ENCODE measurements around the gene AFF3. TPM values are rescaled to one million over a fixed set of nuclear protein-coding genes. Genes with fewer than 3 reads are reported as not detected.
"Not testable (repeated sequence)": the region's sequence is repeated elsewhere in the genome, so short reads cannot be mapped to it uniquely, and the experiment has no call there.

The AFF3 gene
- total and polyA plus RNA-seq, 10 donors = 6.0 to 92.2 (median 64.0) TPM

DNA sequence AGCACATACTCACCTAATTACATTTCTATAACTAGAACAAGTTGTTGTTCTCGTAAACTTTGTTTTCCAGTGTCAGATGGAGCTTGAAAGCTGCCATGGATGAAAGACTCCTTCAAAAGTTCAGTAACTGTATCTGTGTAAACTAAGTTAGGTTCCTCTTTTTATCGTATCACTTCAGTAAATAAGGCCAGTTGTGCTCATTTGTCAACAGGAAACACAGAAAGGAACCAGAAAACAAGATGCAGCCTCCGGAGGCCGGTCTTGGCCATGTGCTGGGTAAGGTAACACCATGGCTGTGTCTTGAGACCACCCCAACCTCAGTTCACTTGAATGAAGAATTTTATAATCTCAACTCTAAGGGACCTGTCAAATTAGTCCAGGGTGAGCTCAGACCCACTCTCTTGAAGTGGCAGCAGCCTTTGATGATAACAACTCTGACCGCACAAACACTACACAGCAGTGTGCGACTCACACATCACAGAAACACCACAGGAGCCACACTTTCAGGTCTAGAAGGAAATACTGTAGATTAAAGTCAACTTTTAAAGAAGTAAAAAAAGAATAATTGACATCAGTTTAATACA lies 213.8 kb downstream of the AFF3 start:
- H3K4me1 ChIP-seq = peaks cover 0 to 28% (median 0%) of the 10 kb centered on the region in 6 donors
- no peaks in the 10 kb centered on the region for H3K27me3 ChIP-seq (replicated peaks in 1 of 7)
- no peak for DNase-seq
- H3K9me3 ChIP-seq = peaks cover 0 to 1% (median 0%) of the 10 kb centered on the region in 8 donors
- H3K27ac ChIP-seq = peak overlapping the region in 4 of 8 donors; percentile 15 to 48 (median 38)
- H3K4me3 ChIP-seq = no peak overlapping the region
- H3K36me3 ChIP-seq = peaks cover 0 to 10% (median 0%) of the 10 kb centered on the region in 6 donors
- TF ChIP-seq POLR2AphosphoS5 (IDR thresholded peaks at IDR 0.05) (no peak), POLR2A (IDR thresholded peaks at IDR 0.05) (no peak)
- TF ChIP-seq, protein P1, sequence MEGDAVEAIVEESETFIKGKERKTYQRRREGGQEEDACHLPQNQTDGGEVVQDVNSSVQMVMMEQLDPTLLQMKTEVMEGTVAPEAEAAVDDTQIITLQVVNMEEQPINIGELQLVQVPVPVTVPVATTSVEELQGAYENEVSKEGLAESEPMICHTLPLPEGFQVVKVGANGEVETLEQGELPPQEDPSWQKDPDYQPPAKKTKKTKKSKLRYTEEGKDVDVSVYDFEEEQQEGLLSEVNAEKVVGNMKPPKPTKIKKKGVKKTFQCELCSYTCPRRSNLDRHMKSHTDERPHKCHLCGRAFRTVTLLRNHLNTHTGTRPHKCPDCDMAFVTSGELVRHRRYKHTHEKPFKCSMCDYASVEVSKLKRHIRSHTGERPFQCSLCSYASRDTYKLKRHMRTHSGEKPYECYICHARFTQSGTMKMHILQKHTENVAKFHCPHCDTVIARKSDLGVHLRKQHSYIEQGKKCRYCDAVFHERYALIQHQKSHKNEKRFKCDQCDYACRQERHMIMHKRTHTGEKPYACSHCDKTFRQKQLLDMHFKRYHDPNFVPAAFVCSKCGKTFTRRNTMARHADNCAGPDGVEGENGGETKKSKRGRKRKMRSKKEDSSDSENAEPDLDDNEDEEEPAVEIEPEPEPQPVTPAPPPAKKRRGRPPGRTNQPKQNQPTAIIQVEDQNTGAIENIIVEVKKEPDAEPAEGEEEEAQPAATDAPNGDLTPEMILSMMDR (IDR thresholded peaks at IDR 0.05 in 8 of 11, conservative IDR thresholded peaks at IDR 0.05 in 3 of 11) = no peak
- WGBS, 5 donors = 52 to 71% (median 58%) methylated on average over 6 of the region's 6 CpGs
- intact Hi-C loops (cut with DNase I; ENCODE audit: low total_unique reads) = no loop called here

DNA sequence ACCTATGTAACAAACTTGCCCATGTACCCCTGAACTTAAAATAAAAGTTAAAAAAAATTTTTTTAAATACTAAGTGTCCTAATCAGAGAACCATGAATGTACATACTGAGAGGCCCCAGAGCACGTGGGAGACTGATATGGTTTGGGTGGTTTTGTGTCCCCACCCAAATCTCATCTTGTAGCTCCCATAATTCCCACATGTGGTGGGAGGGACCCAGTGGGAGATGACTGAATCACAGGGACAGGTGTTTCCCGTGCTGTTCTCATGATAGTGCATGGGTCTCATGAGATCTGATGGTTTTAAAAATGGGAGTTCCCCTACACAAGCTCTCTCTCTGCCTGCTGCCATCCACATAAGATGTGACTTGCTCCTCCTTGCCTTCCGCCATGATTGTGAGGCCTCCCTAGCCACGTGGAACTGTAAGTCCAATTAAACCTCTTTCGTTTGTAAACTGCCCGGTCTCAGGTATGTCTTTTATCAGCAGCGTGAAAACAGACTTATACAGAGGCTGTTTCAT lies 214.6 kb downstream of the AFF3 start:
- 72 to 89% (median 78%) methylated on average over 7 of the region's 7 CpGs for WGBS, 5 donors
- H3K36me3 ChIP-seq; intact Hi-C loops (cut with DNase I; ENCODE audit: low total_unique reads); H3K27me3 ChIP-seq (replicated peaks in 1 of 7); H3K4me3 ChIP-seq; H3K9me3 ChIP-seq; DNase-seq: not testable (repeated sequence)
- H3K4me1 ChIP-seq = peaks cover 0 to 34% (median 0%) of the 10 kb centered on the region in 6 donors
- H3K27ac ChIP-seq = peak overlapping the region in 3 of 8 donors; percentile 29 to 48 (median 48)

DNA sequence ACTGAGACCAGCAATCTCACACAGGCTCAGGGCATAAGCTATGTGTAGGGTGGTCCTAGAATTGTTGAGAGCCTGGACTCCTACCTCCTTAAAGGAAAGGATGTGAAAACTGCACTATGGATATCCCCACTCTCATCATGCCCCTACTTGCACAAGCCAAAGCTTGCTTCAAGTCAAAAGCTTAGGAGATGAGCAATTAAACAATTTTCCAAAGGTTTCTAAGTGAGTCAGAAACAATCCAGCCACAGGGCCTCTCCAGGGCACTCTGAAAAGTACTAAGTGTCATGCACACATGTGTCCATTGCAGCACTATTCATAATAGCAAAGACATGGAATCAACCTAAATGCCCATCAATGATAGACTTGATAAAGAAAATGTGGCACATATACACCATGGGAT lies 215.4 kb downstream of the AFF3 start:
- Histone ChIP-seq H3K4me1 (peaks cover 0 to 37% (median 0%) of the 10 kb centered on the region in 6 donors), H3K27ac (no peak overlapping the region), H3K9me3 (peaks cover 0 to 5% (median 2%) of the 10 kb centered on the region in 8 donors), H3K4me3 (no peak overlapping the region), H3K27me3 (replicated peaks in 1 of 7) (no peaks in the 10 kb centered on the region), H3K36me3 (no peaks in the 10 kb centered on the region)
- no peak for DNase-seq
- no peak for TF ChIP-seq POLR2AphosphoS5 (IDR thresholded peaks at IDR 0.05)
- intact Hi-C loops (cut with DNase I; ENCODE audit: low total_unique reads) = no loop called here

DNA sequence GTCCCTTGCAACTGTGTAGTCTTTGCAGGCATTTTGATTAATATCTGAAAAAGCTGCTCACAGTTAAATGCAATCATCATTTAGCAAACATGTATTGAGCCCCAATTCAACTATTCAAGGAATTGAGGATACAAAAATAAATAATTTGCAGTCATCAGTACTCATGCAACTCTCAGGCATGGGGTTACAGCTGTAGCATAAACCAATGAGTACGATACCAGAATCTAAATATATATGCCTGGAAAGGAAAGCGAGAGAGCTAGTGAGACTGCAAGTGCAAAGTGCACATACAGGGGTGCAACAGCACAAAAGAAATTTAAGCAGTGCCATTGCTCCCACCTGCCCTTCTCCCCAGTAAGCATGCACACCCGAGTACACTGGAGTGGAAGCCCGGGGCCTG lies 216.4 kb downstream of the AFF3 start:
- Histone ChIP-seq H3K4me1 (peaks cover 0 to 39% (median 0%) of the 10 kb centered on the region in 6 donors), H3K9me3 (peaks cover 0 to 9% (median 3%) of the 10 kb centered on the region in 8 donors), H3K4me3 (no peak overlapping the region), H3K27ac (no peak overlapping the region), H3K36me3 (no peaks in the 10 kb centered on the region), H3K27me3 (replicated peaks in 1 of 7) (no peaks in the 10 kb centered on the region)
- WGBS, 5 donors = 90 to 97% (median 92%) methylated on average over 4 of the region's 4 CpGs
- no peak for DNase-seq
- no peak for TF ChIP-seq POLR2AphosphoS5 (IDR thresholded peaks at IDR 0.05)
- TF ChIP-seq, protein P1 (IDR thresholded peaks at IDR 0.05 in 8 of 11, conservative IDR thresholded peaks at IDR 0.05 in 3 of 11) = no peak
- no peak for TF ChIP-seq POLR2A (IDR thresholded peaks at IDR 0.05)
- intact Hi-C loops (cut with DNase I; ENCODE audit: low total_unique reads) = no loop called here

DNA sequence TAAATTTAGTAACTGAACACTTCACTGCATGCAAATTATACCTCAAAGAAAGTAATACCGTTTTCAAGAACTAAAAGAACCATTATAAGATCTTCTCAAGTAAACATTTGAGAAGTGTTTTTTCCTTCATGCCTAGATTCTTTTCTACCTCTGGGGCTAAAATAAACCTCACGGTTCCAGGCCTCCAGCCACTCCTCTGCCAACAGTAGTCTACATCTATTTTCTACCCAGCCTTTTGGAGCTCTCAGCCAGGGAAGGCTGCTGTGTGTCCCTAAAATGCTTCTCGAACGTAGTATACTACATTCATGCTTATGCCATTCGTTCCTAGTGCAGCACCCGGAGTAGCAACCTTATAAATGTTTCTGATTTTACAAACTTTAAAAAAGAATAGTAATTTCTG lies 219.7 kb downstream of the AFF3 start:
- Histone ChIP-seq H3K27ac (no peak overlapping the region), H3K9me3 (peaks cover 0 to 9% (median 3%) of the 10 kb centered on the region in 8 donors), H3K4me1 (peaks cover 0 to 17% (median 0%) of the 10 kb centered on the region in 6 donors), H3K27me3 (replicated peaks in 1 of 7) (no peaks in the 10 kb centered on the region), H3K4me3 (no peak overlapping the region), H3K36me3 (no peaks in the 10 kb centered on the region)
- TF ChIP-seq POLR2A (IDR thresholded peaks at IDR 0.05) = no peak
- no peak for TF ChIP-seq POLR2AphosphoS5 (IDR thresholded peaks at IDR 0.05)
- TF ChIP-seq, protein P1 (IDR thresholded peaks at IDR 0.05 in 8 of 11, conservative IDR thresholded peaks at IDR 0.05 in 3 of 11) = no peak
- intact Hi-C loops (cut with DNase I; ENCODE audit: low total_unique reads) = no loop called here
- no peak for DNase-seq
- WGBS, 5 donors = 84 to 89% (median 85%) methylated on average over 6 of the region's 6 CpGs

Data from spleen (tissue), 11 donors.